ENCODE data around the gene POU5F1. TPM values are rescaled to one million over a fixed set of nuclear protein-coding genes. Genes with fewer than 3 reads are reported as not detected.

Gene POU5F1
- total RNA-seq, 1 donor from 2014 or later = not detected

DNA sequence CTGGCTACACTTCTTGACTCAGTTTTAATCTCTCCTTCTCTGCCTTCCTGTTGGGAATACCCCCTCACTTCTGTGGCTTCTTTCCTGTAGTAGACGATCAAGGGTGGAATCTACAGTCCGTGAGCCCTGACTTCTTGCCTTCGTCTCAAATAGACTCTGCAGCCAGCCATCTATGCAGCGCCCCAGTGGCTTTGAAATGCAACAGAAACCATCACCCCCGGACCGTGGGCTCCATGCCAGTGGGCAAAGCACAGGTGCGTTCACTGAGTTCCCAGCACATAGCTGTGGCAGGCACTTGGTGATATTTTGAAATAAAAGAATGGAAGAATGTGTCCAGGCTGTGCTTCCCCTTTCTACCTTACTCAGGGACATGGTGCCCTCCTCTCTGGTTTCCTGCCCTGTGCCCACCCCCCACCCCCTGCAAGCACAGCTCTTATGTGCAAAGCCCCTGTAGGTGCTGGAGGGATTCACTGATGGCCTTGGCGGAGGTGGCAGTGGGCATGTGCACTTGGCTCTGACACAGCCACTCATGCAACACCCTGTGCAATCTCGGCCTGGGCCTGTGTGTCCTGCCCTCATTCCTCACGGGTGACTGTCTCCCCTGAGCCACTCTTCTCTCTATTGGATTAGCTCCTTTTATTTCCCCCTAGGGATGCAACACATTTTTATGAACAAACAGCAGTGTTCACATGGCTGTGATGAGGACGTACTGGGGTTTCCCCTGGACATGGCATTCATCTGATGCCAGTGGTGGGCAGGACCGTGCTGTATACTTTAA lies 44.7 kb downstream of the POU5F1 start:
- DNase-seq (ENCODE audit: low read depth, low spot score) = no peak
- TF ChIP-seq, protein P1, sequence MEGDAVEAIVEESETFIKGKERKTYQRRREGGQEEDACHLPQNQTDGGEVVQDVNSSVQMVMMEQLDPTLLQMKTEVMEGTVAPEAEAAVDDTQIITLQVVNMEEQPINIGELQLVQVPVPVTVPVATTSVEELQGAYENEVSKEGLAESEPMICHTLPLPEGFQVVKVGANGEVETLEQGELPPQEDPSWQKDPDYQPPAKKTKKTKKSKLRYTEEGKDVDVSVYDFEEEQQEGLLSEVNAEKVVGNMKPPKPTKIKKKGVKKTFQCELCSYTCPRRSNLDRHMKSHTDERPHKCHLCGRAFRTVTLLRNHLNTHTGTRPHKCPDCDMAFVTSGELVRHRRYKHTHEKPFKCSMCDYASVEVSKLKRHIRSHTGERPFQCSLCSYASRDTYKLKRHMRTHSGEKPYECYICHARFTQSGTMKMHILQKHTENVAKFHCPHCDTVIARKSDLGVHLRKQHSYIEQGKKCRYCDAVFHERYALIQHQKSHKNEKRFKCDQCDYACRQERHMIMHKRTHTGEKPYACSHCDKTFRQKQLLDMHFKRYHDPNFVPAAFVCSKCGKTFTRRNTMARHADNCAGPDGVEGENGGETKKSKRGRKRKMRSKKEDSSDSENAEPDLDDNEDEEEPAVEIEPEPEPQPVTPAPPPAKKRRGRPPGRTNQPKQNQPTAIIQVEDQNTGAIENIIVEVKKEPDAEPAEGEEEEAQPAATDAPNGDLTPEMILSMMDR (conservative IDR thresholded peaks at IDR 0.05) = no peak
- Mint-ChIP-seq H3K9me3 (no peaks in the 10 kb centered on the region), H3K36me3 (ENCODE audit: low read depth) (no peaks in the 10 kb centered on the region), H3K27ac (ENCODE audit: unreplicated experiment) (no peak overlapping the region), H3K4me1 (peaks cover 14% of the 10 kb centered on the region), H3K4me3 (no peak overlapping the region), H3K27me3 (ENCODE audit: low read depth) (peaks cover 17% of the 10 kb centered on the region)

DNA sequence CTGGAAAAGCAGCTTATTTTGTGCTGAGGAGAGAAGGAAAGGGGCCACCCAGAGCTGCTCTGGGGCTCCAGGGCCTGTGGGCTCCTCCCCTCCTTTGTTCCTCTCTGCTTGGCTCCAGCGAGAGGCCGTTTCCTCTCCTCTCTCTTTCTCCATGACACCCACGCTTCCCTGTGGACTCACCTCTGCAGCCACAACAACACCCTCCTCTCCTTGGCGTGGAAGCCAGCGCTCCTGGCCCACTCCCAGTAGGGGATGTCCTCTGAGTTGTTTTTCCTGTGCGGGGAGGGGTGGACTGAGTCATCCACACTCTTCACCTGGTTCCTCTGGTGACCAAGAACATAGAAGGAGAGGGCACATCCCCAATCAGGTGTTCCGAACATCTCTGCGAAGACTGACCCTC lies 45.3 kb downstream of the POU5F1 start:
- Mint-ChIP-seq H3K27ac (ENCODE audit: unreplicated experiment) (no peak overlapping the region), H3K27me3 (ENCODE audit: low read depth) (peaks cover 17% of the 10 kb centered on the region), H3K4me1 (peaks cover 14% of the 10 kb centered on the region), H3K36me3 (ENCODE audit: low read depth) (no peaks in the 10 kb centered on the region), H3K9me3 (no peaks in the 10 kb centered on the region), H3K4me3 (no peak overlapping the region)
- TF ChIP-seq, protein P1 (conservative IDR thresholded peaks at IDR 0.05) = no peak
- DNase-seq (ENCODE audit: low read depth, low spot score) = no peak

DNA sequence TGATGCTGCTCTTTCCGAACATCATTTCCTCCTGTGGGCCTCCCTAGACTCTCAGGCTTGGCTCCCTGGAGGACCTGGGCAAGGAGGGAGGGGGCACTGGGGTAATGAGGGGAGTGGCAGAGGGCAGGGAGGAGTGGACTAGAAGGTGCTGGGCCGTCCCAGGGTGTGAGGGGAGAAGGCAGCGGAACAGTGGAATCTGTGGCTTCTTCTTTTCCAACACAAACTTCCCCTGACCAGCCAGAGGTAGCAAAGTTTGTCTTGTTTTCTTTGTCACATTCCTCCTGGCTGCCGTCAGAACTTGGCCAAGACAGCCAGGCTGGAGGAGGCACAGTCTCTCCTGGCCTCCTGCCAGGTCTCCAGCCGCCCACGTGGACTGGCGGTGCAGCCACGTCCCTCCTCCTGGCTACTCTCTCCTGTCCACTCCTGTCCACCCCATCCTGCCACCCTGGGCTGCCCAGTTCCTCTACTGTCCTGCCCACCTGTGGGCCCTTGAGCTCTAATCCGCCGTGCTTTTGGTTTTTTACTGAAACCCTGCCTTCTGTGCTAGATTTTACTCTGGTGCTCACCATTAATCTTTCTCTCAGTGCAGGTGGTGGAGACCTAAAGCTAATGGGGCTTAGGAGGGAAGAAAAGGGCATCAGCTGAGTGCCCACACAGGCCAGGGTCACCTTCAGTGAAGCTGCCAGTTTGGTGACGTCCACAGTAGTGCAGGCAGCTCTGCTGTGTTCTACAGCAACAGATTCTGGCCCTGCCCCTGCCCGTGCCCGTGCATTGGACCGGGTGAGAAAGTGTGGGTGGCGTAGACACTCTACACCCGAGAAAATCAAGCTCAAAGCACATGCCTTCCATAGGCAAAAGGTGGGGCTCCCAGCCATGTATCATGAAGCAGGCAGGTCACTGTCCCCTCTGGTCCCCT lies 47.4 kb downstream of the POU5F1 start:
- no peak for DNase-seq (ENCODE audit: low read depth, low spot score)
- no peak overlapping the region for H3K27ac Mint-ChIP-seq (ENCODE audit: unreplicated experiment)
- no peak overlapping the region for H3K4me3 Mint-ChIP-seq
- peaks cover 2% of the 10 kb centered on the region for H3K27me3 Mint-ChIP-seq (ENCODE audit: low read depth)
- H3K4me1 Mint-ChIP-seq = peaks cover 12% of the 10 kb centered on the region
- H3K36me3 Mint-ChIP-seq (ENCODE audit: low read depth) = no peaks in the 10 kb centered on the region
- TF ChIP-seq, protein P1 (conservative IDR thresholded peaks at IDR 0.05) = no peak
- no peaks in the 10 kb centered on the region for H3K9me3 Mint-ChIP-seq

DNA sequence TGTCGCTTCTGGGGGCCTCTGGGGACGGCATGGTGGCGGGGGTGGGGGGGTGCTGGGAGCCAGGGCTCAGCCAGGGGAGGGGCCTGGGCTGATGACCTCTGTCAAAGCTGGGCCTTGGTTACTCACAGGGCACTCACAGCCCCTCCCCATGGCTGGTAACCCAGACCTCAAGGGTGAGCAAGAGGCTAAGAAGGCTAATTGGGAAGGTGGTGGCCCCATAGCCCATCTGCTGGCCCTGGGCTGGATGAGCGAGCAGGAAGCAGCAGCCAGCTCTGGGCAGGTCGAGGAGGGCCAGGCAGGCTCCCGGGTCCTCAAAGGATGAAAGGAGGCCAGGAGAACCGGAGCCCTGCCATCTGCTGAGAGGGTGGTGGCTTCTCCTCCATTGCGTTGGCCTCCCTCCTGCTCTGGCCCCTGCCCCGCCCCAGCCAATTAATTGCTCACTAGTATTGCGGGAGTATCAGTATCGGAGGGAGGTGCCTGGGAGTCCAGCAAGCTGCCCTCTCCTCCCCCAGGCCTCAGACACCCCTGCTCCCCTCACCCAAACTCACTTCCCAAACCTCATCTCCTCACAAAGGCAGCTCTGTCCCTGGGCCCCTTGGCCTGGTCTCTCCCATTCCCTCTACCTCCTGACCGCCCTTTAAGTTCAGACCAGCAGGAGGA lies 49.2 kb downstream of the POU5F1 start:
- H3K36me3 Mint-ChIP-seq (ENCODE audit: low read depth) = no peaks in the 10 kb centered on the region
- peaks cover 9% of the 10 kb centered on the region for H3K4me1 Mint-ChIP-seq
- no peak for DNase-seq (ENCODE audit: low read depth, low spot score)
- H3K27ac Mint-ChIP-seq (ENCODE audit: unreplicated experiment) = no peak overlapping the region
- H3K4me3 Mint-ChIP-seq = no peak overlapping the region
- no peaks in the 10 kb centered on the region for H3K9me3 Mint-ChIP-seq
- no peaks in the 10 kb centered on the region for H3K27me3 Mint-ChIP-seq (ENCODE audit: low read depth)
- TF ChIP-seq, protein P1 (conservative IDR thresholded peaks at IDR 0.05) = no peak

DNA sequence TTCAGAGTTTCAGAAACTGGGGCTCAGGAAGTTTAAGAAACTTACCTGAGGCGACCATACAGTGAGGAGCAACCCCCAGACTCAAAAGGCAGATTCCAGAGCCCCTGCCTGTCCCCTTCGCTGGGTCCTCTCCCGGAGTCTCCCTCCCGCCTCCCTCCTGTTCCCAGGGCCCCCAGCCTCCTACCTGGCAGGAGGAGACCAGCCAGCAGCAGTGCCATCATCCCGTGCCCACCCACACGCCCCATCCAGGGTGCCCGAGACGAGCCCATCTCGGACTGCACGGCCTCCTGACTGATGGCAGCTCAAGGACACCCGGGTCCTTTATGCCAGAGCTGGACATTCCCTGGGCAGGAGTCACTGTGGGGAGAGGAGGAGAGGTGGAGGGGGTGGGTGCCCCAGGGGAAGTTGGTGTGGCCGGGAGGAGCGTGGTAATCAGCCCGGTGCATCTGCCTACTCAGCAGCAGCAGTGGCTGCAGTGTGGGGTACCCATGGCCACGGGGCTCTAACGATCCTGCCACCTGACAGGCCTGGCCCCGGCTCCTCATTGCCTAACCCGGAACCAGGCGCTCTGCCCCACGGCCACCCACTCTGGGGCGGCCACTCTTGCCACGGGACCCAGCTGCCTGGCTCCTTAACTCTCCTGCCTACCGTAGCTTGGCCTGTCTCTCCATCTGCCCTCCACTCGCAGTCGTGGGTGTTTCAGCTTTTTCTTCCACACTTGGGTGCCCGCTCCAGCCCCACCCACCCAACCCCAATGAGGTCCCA lies 50.1 kb downstream of the POU5F1 start, which contains the start of gene CDSN:
TSS of gene CDSN (minus strand) at position 296 of the 765 bp plus-strand sequence. CDS start at position 269, 27 bp downstream.
- no peak for DNase-seq (ENCODE audit: low read depth, low spot score)
- Mint-ChIP-seq H3K27me3 (ENCODE audit: low read depth) (peaks cover 4% of the 10 kb centered on the region), H3K36me3 (ENCODE audit: low read depth) (no peaks in the 10 kb centered on the region), H3K4me1 (peaks cover 6% of the 10 kb centered on the region), H3K4me3 (no peak within 1 kb of the TSS), H3K27ac (ENCODE audit: unreplicated experiment) (no peak within 1 kb of the TSS), H3K9me3 (no peaks in the 10 kb centered on the region)
- TF ChIP-seq, protein P1 (conservative IDR thresholded peaks at IDR 0.05) = no peak

Data from neural crest cell (in vitro differentiated cells).